Measurements from ENCODE around the gene LMF1. TPM values are rescaled to one million over a fixed set of nuclear protein-coding genes. Genes with fewer than 3 reads are reported as not detected.

Gene LMF1
- polyA plus RNA-seq, 1 donor from 2014 or later, result 16.2 TPM

GRCh38 chr16:932831-933330, 37.9 kb downstream of the LMF1 start:
- Histone ChIP-seq H3K79me2 (replicated peaks; ENCODE audit: insufficient read depth, low read length) (no peaks in the 10 kb centered on the region), H3K36me3 (ENCODE audit: insufficient read depth, low read length) (no peaks in the 10 kb centered on the region), H3K9me3 (ENCODE audit: low read length) (no peaks in the 10 kb centered on the region), H3K27me3 (ENCODE audit: insufficient read depth, low read depth, low read length) (no peaks in the 10 kb centered on the region), H3K9ac (ENCODE audit: low read length) (no peak overlapping the region), H3K9me2 (ENCODE audit: insufficient read depth, low read length) (no peaks in the 10 kb centered on the region), H2AFZ (ENCODE audit: low read depth, low read length) (no peak overlapping the region), H4K20me1 (ENCODE audit: insufficient read depth) (no peaks in the 10 kb centered on the region), H3K27ac (ENCODE audit: low read length) (no peak overlapping the region), H3K4me2 (ENCODE audit: low read length) (no peak overlapping the region), H3F3A (ENCODE audit: insufficient read depth, low read length, poor library complexity, severe bottlenecking) (no peaks in the 10 kb centered on the region), H3K4me3 (ENCODE audit: low read length) (no peak overlapping the region)
- TF ChIP-seq TAF1 (IDR thresholded peaks at IDR 0.05; ENCODE audit: low read depth) (no peak), RAD21 (conservative IDR thresholded peaks at IDR 0.05) (no peak), EZH2 (IDR thresholded peaks at IDR 0.05; ENCODE audit: borderline replicate concordance, insufficient read depth, low read length, poor library complexity, severe bottlenecking) (no peak), SMC3 (conservative IDR thresholded peaks at IDR 0.05; ENCODE audit: poor library complexity) (no peak), POLR2AphosphoS5 (IDR thresholded peaks at IDR 0.05) (no peak), EP300 (conservative IDR thresholded peaks at IDR 0.05; ENCODE audit: poor library complexity, severe bottlenecking) (no peak), MXI1 (conservative IDR thresholded peaks at IDR 0.05; ENCODE audit: poor library complexity, severe bottlenecking) (no peak), REST (IDR thresholded peaks at IDR 0.05; ENCODE audit: borderline replicate concordance) (no peak), CTCF (IDR thresholded peaks at IDR 0.05; ENCODE audit: poor library complexity, severe bottlenecking) (no peak)

GRCh38 chr16:931626-932500, 38.9 kb downstream of the LMF1 start:
- Histone ChIP-seq H3K79me2 (replicated peaks; ENCODE audit: insufficient read depth, low read length) (no peaks in the 10 kb centered on the region), H3K27me3 (ENCODE audit: insufficient read depth, low read depth, low read length) (no peaks in the 10 kb centered on the region), H3K4me3 (ENCODE audit: low read length) (no peak overlapping the region), H3K9ac (ENCODE audit: low read length) (no peak overlapping the region), H3F3A (ENCODE audit: insufficient read depth, low read length, poor library complexity, severe bottlenecking) (no peaks in the 10 kb centered on the region), H3K36me3 (ENCODE audit: insufficient read depth, low read length) (no peaks in the 10 kb centered on the region), H3K9me3 (ENCODE audit: low read length) (no peaks in the 10 kb centered on the region), H3K27ac (ENCODE audit: low read length) (no peak overlapping the region), H2AFZ (ENCODE audit: low read depth, low read length) (no peak overlapping the region), H4K20me1 (ENCODE audit: insufficient read depth) (no peaks in the 10 kb centered on the region), H3K9me2 (ENCODE audit: insufficient read depth, low read length) (no peaks in the 10 kb centered on the region), H3K4me2 (ENCODE audit: low read length) (no peak overlapping the region)
- TF ChIP-seq POLR2AphosphoS5 (IDR thresholded peaks at IDR 0.05) (peak; percentile 28), EZH2 (IDR thresholded peaks at IDR 0.05; ENCODE audit: borderline replicate concordance, insufficient read depth, low read length, poor library complexity, severe bottlenecking) (no peak), CTCF (IDR thresholded peaks at IDR 0.05; ENCODE audit: poor library complexity, severe bottlenecking) (no peak)

Data from neural cell (in vitro differentiated cells).